HFF-Myc (cell line): ENCODE measurements around the gene PRPF40A.

Source experiments
- DNase-seq: peaks from one replicate; pipeline ENCODE4 v3.0.0-alpha.2; 2011; ENCODE audit warnings: low read depth; ENCODE audit errors: extremely low read depth
- H3K4me3 ChIP-seq: replicated peaks from 2 replicates; pipeline ENCODE4 v1.5.1; 2011; ENCODE audit warnings: low read depth, mild to moderate bottlenecking, control low read depth, low read length
- TF ChIP-seq, protein P1 (sequence below): IDR thresholded peaks from 2 replicates; pipeline ENCODE4 v1.5.1; 2012; ENCODE audit warnings: mild to moderate bottlenecking, low read depth, low read length, control low read depth; ENCODE audit errors: missing control alignments

PRPF40A gene

DNA sequence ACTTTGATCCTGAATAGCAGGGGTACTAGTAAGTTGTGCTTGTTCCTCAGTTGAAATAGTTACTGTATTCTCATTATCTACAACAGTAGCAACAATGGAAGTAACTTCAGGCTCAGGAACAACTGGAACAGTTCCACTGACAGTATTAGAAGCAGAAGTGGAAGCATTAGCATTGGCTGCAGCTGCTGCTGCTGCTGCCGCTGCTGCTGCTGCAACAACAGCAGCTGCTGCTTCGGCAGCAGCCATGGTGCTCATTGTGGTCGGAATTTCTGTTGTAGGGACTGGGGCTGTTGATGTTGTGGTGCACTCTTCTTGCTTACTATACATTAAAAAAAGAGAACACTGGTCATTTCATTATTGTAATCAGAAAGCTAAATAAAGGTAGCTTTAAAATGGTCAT is 40.8 kb downstream of the PRPF40A start:
- no peak overlapping the region for H3K4me3 ChIP-seq
- TF ChIP-seq, protein P1, sequence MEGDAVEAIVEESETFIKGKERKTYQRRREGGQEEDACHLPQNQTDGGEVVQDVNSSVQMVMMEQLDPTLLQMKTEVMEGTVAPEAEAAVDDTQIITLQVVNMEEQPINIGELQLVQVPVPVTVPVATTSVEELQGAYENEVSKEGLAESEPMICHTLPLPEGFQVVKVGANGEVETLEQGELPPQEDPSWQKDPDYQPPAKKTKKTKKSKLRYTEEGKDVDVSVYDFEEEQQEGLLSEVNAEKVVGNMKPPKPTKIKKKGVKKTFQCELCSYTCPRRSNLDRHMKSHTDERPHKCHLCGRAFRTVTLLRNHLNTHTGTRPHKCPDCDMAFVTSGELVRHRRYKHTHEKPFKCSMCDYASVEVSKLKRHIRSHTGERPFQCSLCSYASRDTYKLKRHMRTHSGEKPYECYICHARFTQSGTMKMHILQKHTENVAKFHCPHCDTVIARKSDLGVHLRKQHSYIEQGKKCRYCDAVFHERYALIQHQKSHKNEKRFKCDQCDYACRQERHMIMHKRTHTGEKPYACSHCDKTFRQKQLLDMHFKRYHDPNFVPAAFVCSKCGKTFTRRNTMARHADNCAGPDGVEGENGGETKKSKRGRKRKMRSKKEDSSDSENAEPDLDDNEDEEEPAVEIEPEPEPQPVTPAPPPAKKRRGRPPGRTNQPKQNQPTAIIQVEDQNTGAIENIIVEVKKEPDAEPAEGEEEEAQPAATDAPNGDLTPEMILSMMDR, result no peak
- no peak for DNase-seq

DNA sequence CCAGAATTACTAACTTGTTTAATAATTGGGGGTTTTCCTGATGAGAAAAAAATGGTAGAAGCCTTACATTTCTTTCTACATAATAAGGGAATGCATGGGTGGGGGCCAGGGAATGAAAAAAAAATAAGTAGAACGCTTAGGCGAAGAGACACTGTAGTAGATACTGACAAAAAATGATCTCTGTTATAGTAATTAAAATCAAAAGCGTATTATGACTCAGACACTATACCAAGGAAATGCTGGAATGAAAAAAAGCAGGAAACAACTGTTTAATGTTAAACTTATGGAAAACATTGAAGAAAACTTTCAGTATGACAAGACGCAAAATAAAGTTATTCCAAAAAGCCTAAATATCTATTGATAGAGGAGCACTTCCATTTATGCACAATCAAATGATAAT is 42.9 kb downstream of the PRPF40A start:
- no peak for DNase-seq
- no peak overlapping the region for H3K4me3 ChIP-seq

DNA sequence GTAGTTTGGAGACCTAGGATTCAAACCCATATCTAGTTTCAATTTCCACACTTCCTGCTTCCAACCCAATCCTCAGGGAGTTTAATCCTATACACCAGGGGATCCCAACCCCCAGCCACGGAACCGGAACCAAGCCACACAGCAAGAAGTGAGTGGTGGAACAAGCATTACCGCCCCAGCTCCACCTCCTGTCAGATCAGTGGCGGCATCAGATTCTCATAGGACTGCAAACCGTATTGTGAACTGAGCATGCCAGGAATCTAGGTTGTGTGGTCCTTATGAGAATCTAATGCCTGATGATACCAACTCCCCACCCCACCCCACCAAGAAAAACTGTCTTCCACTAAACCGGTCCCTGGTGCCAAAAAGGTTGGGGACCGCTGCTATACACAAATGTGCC is 52.5 kb downstream of the PRPF40A start:
- TF ChIP-seq, protein P1, result no peak
- no peak for DNase-seq
- H3K4me3 ChIP-seq, result no peak overlapping the region

More for the DNA sequence above, 42.9 kb downstream of the PRPF40A start:
- TF ChIP-seq, protein P1, result no peak

DNA sequence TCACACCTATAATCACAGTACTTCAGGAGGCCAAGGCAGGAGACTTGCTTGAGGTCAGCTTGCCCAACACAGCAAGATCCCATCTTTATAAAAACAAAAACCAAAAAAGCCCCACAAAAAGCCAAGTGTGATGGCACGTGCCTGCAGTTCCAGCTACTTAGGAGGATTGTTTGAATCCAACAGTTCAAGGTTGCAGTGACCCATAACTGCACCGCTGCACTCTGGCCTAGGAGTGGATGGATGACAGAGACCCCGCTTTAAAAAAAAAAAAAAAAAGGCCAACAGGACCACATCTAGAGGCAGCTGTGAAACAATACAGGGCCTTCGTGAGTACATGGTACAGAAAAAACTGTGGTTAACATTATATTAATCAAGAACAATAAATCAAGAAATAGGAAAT is 56.2 kb downstream of the PRPF40A start:
- no peak overlapping the region for H3K4me3 ChIP-seq
- no peak for DNase-seq
- TF ChIP-seq, protein P1, result no peak

DNA sequence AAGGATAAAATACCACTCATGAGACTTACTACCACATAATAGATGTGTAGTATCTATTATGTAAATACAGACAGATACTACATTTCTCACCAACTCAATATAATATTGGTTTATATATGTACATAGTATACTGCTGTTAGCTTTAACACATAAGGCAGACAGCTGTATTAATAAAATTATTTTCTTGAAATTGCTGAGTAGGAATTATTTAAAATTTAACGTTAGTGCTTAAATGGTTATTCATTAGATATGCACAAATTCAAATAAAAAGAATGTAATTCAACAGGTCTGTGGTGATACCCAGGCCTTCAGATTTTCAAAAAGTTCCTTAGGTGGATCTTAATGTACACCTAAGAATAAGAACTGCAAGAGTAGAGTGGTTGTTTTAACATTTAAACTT is 59.0 kb downstream of the PRPF40A start:
- no peak for DNase-seq
- TF ChIP-seq, protein P1, result no peak
- H3K4me3 ChIP-seq, result no peak overlapping the region

DNA sequence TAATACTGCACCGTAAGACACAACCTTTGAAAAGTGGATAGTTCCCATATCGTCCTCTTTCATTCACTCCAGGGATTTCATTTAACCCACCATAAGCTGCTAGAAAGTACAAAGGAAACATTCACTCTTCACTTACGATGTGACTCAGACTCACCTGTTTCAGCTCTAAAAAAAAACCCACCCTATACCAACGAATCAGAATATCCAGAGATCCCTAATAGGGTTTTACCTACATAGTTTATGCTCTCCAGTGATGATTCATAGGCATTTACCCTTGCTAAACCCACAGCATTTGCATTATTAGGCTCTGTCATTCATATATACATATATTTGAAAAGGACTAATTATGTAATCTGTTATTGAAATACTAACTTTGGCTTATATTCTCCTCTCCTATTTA is 60.2 kb downstream of the PRPF40A start:
- TF ChIP-seq, protein P1, result no peak
- DNase-seq, result no peak
- H3K4me3 ChIP-seq, result no peak overlapping the region

DNA sequence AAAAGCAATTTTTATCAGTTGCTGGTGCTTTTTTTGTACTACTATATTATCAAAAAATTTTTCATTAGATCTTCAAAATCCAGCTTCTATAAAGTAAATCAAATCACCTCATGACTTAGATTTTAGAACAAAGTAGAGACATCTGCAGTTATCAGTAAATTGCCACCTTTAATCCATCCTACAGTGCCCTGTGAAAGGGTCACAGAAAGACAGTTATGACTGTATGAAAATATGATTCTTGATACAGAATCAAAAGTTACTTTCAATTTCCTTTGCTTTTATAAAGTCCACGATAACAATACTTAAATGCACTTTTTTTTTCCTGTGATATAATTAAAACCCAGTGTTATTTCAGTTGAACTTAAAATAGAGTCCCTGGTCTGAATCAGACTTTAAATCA is 61.4 kb downstream of the PRPF40A start:
- H3K4me3 ChIP-seq, result no peak overlapping the region
- no peak for DNase-seq
- TF ChIP-seq, protein P1, result no peak
